GM18873 (cell line): ENCODE results near the gene PRR11.
A peak's percentile ranks its signal among the peaks of the same experiment; 100 is the strongest.
"Not testable (repeated sequence)": the region's sequence is repeated elsewhere in the genome, so short reads cannot be mapped to it uniquely, and the experiment has no call there.

Source experiments
- ATAC-seq: cut with Tn5 transposase; IDR thresholded peaks from one replicate; pipeline ENCODE4 v1.9.1; 2021; ENCODE audit warnings: mild to moderate bottlenecking, moderate library complexity, moderate number of reproducible peaks; ENCODE audit not compliant: unreplicated experiment, low FRiP score

Gene PRR11

GRCh38 chr17:59151006-59151405 is 4.5 kb upstream of the PRR11 start:
- ATAC-seq: no peak

- ATAC-seq: no peak
Measured at GRCh38 chr17:59151591-59151990, 4.0 kb upstream of the PRR11 start.

GRCh38 chr17:59152925-59153324 is 2.6 kb upstream of the PRR11 start:
- ATAC-seq: no peak

GRCh38 chr17:59154292-59154720 is 1.2 kb upstream of the PRR11 start:
- no peak for ATAC-seq

GRCh38 chr17:59154721-59155438 is 666 bp upstream of the PRR11 start, which contains the start of gene SKA2:
SKA2 (minus strand) TSS chr17:59155186; CDS start chr17:59155163, 23 bp downstream.
- ATAC-seq: peak; percentile 84

GRCh38 chr17:59160157-59161025 is 4.8 kb downstream of the PRR11 start:
- ATAC-seq: no peak

GRCh38 chr17:59161477-59161876 is 5.9 kb downstream of the PRR11 start:
- no peak for ATAC-seq

GRCh38 chr17:59165933-59166342 is 10.4 kb downstream of the PRR11 start:
- no peak for ATAC-seq

- no peak for ATAC-seq
Measured at GRCh38 chr17:59167571-59168001, 12.0 kb downstream of the PRR11 start.

- ATAC-seq: no peak
Measured at GRCh38 chr17:59172436-59173004, 17.0 kb downstream of the PRR11 start.

GRCh38 chr17:59174671-59175070 is 19.1 kb downstream of the PRR11 start:
- no peak for ATAC-seq

- ATAC-seq: no peak
Measured at GRCh38 chr17:59175076-59175475, 19.5 kb downstream of the PRR11 start.

- ATAC-seq: no peak
Measured at GRCh38 chr17:59178266-59178985, 22.9 kb downstream of the PRR11 start.

GRCh38 chr17:59179601-59180000 is 24.1 kb downstream of the PRR11 start:
- not testable (repeated sequence) for ATAC-seq

- no peak for ATAC-seq
Measured at GRCh38 chr17:59180626-59181025, 25.1 kb downstream of the PRR11 start.

- no peak for ATAC-seq
Measured at GRCh38 chr17:59181481-59181880, 25.9 kb downstream of the PRR11 start.

- no peak for ATAC-seq
Measured at GRCh38 chr17:59185997-59186396, 30.5 kb downstream of the PRR11 start.

- ATAC-seq: no peak
Measured at GRCh38 chr17:59186850-59187249, 31.3 kb downstream of the PRR11 start.

GRCh38 chr17:59190806-59191205 is 35.3 kb downstream of the PRR11 start:
- ATAC-seq: no peak

- ATAC-seq: no peak
Measured at GRCh38 chr17:59193336-59193862, 37.9 kb downstream of the PRR11 start.
